ENCODE measurements around the gene ANO1. TPM values are rescaled to one million over a fixed set of nuclear protein-coding genes. Genes with fewer than 3 reads are reported as not detected.

ANO1 gene
- total RNA-seq, 2 donors from 2014 or later: 7.3 to 23.1 TPM

- H3K9me3 ChIP-seq: no peaks in the 10 kb centered on the region
- 62 to 77% methylated on average over 6 of the region's 6 CpGs for whole genome bisulfite sequencing, 2 donors
- H3K4me3 ChIP-seq: no peak overlapping the region
- no peak for ATAC-seq
- intact Hi-C loops (cut with DNase I): no loop called here
- TF ChIP-seq CTCF (IDR thresholded peaks at IDR 0.05): no peak
- no peak for TF ChIP-seq POLR2A (IDR thresholded peaks at IDR 0.05)
- H3K4me1 ChIP-seq: peaks cover 6% of the 10 kb centered on the region
- no peak overlapping the region for H3K27ac ChIP-seq
- DNase-seq: no peak
- no peaks in the 10 kb centered on the region for H3K36me3 ChIP-seq (replicated peaks in 1 of 2; ENCODE audit: insufficient read depth in 1 of 2, low read depth in 2 of 2)
- H3K27me3 ChIP-seq: no peaks in the 10 kb centered on the region
These were observed 67.0 kb downstream of the ANO1 start for GRCh38 chr11:70145071-70145470.

- DNase-seq (no peak), ATAC-seq (no peak)
- no peak overlapping the region for H3K4me3 ChIP-seq
- no peak overlapping the region for H3K27ac ChIP-seq
- WGBS, 2 donors: 69 to 73% methylated on average over 4 of the region's 4 CpGs
- TF ChIP-seq POLR2A (IDR thresholded peaks at IDR 0.05) (no peak), CTCF (IDR thresholded peaks at IDR 0.05) (no peak)
- no peaks in the 10 kb centered on the region for H3K27me3 ChIP-seq
- H3K36me3 ChIP-seq (replicated peaks in 1 of 2; ENCODE audit: insufficient read depth in 1 of 2, low read depth in 2 of 2): no peaks in the 10 kb centered on the region
- H3K4me1 ChIP-seq: peaks cover 6% of the 10 kb centered on the region
- intact Hi-C loops (cut with DNase I): no loop called here
- H3K9me3 ChIP-seq: no peaks in the 10 kb centered on the region
These were observed 67.7 kb downstream of the ANO1 start for GRCh38 chr11:70145841-70146240.

GRCh38 chr11:70146299-70146698, 68.2 kb downstream of the ANO1 start:
- no peak overlapping the region for H3K27ac ChIP-seq
- H3K27me3 ChIP-seq: no peaks in the 10 kb centered on the region
- intact Hi-C loops (cut with DNase I): no loop called here
- H3K36me3 ChIP-seq (replicated peaks in 1 of 2; ENCODE audit: insufficient read depth in 1 of 2, low read depth in 2 of 2): no peaks in the 10 kb centered on the region
- ATAC-seq (no peak), DNase-seq (no peak)
- H3K9me3 ChIP-seq: no peaks in the 10 kb centered on the region
- peaks cover 3% of the 10 kb centered on the region for H3K4me1 ChIP-seq
- WGBS, 2 donors: 44 to 49% methylated on average over 10 of the region's 10 CpGs
- H3K4me3 ChIP-seq: no peak overlapping the region
- TF ChIP-seq POLR2A (IDR thresholded peaks at IDR 0.05) (no peak), CTCF (IDR thresholded peaks at IDR 0.05) (no peak)

- Histone ChIP-seq H3K4me1 (no peaks in the 10 kb centered on the region), H3K36me3 (replicated peaks in 1 of 2; ENCODE audit: insufficient read depth in 1 of 2, low read depth in 2 of 2) (no peaks in the 10 kb centered on the region), H3K9me3 (no peaks in the 10 kb centered on the region), H3K27me3 (no peaks in the 10 kb centered on the region), H3K27ac (no peak overlapping the region), H3K4me3 (no peak overlapping the region)
- 32 to 50% methylated on average over 1 to 14 of the region's 14 CpGs for WGBS, 2 donors
- no peak for TF ChIP-seq POLR2A (IDR thresholded peaks at IDR 0.05)
- no peak for TF ChIP-seq CTCF (IDR thresholded peaks at IDR 0.05)
- intact Hi-C loops (cut with DNase I): no loop called here
- ATAC-seq: no peak
- DNase-seq: no peak
These were observed 68.9 kb downstream of the ANO1 start for GRCh38 chr11:70146895-70147520.

GRCh38 chr11:70147668-70148067, 69.6 kb downstream of the ANO1 start:
- 48 to 66% methylated on average over 10 to 13 of the region's 13 CpGs for WGBS, 2 donors

More at GRCh38 chr11:70147668-70148067, 69.6 kb downstream of the ANO1 start:
- intact Hi-C loops (cut with DNase I): no loop called here
- no peaks in the 10 kb centered on the region for H3K36me3 ChIP-seq (replicated peaks in 1 of 2; ENCODE audit: insufficient read depth in 1 of 2, low read depth in 2 of 2)
- H3K27ac ChIP-seq: no peak overlapping the region
- DNase-seq (no peak), ATAC-seq (no peak)
- H3K4me1 ChIP-seq: no peaks in the 10 kb centered on the region
- TF ChIP-seq CTCF (IDR thresholded peaks at IDR 0.05) (no peak), POLR2A (IDR thresholded peaks at IDR 0.05) (no peak)
- no peaks in the 10 kb centered on the region for H3K9me3 ChIP-seq
- no peaks in the 10 kb centered on the region for H3K27me3 ChIP-seq
- no peak overlapping the region for H3K4me3 ChIP-seq
